SHP77 treated with DMSO at 0.1 percent for 48 hours (cell line): ENCODE measurements around the gene CELF2.

Source experiments
- DNase-seq: peaks from one replicate; lab custom pipeline; 2025; lab: John Stamatoyannopoulos, UW

CELF2 gene

GRCh38 chr10:11058965-11059364 lies 41.3 kb downstream of the CELF2 start:
- no peak for DNase-seq

- no peak for DNase-seq
Measured at GRCh38 chr10:11063856-11064255, 46.2 kb downstream of the CELF2 start.

- no peak for DNase-seq
Measured at GRCh38 chr10:11064832-11065231, 47.2 kb downstream of the CELF2 start.

GRCh38 chr10:11065567-11065966 lies 47.9 kb downstream of the CELF2 start:
- DNase-seq = no peak

- no peak for DNase-seq
Measured at GRCh38 chr10:11066520-11066919, 48.8 kb downstream of the CELF2 start.

GRCh38 chr10:11068861-11069633 lies 51.4 kb downstream of the CELF2 start:
- no peak for DNase-seq

GRCh38 chr10:11073410-11073809 lies 55.7 kb downstream of the CELF2 start:
- no peak for DNase-seq

GRCh38 chr10:11074536-11075267 lies 57.0 kb downstream of the CELF2 start:
- DNase-seq = no peak

- no peak for DNase-seq
Measured at GRCh38 chr10:11076221-11076620, 58.5 kb downstream of the CELF2 start.

- DNase-seq = no peak
Measured at GRCh38 chr10:11080564-11080984, 62.9 kb downstream of the CELF2 start.

- DNase-seq = no peak
Measured at GRCh38 chr10:11081408-11081807, 63.7 kb downstream of the CELF2 start.

- no peak for DNase-seq
Measured at GRCh38 chr10:11082526-11082925, 64.9 kb downstream of the CELF2 start.

GRCh38 chr10:11083051-11083450 lies 65.4 kb downstream of the CELF2 start:
- DNase-seq = no peak

- DNase-seq = no peak
Measured at GRCh38 chr10:11085545-11085944, 67.9 kb downstream of the CELF2 start.

GRCh38 chr10:11086177-11086840 lies 68.6 kb downstream of the CELF2 start:
- DNase-seq = no peak

- no peak for DNase-seq
Measured at GRCh38 chr10:11087372-11087771, 69.7 kb downstream of the CELF2 start.

- no peak for DNase-seq
Measured at GRCh38 chr10:11088709-11089108, 71.0 kb downstream of the CELF2 start.

- no peak for DNase-seq
Measured at GRCh38 chr10:11089272-11089671, 71.6 kb downstream of the CELF2 start.

- no peak for DNase-seq
Measured at GRCh38 chr10:11091517-11092102, 73.9 kb downstream of the CELF2 start.

- DNase-seq = no peak
Measured at GRCh38 chr10:11093771-11094736, 76.4 kb downstream of the CELF2 start.

- DNase-seq = no peak
Measured at GRCh38 chr10:11095374-11095801, 77.7 kb downstream of the CELF2 start.
